Anterior cingulate cortex (tissue), 58 donors: Measurements from ENCODE around the gene RTN4IP1.

Experiments
- DNase-seq, 58 donors: peaks; one replicate each; lab custom pipeline; 2025; lab: John Stamatoyannopoulos, UW

The RTN4IP1 gene

DNA sequence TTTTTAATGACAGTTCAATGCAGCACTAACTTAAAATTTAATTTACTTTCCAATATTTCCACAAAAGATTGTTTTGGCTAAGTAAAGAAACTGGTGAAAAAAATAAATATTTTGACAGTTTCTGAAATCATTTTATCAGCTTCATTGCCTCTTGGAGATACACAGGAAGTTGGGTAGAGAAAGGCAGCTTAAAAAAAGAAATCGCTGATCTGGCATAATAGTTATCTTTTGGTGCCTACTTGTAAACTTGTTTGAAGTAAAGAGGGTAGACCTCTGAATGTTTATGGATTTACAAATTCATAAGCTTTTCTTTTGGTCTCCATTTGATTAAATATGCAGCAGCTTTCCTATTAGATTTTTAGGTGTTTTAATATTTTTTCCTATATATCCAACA is 103.4 kb downstream of the RTN4IP1 start:
- DNase-seq: no peak

DNA sequence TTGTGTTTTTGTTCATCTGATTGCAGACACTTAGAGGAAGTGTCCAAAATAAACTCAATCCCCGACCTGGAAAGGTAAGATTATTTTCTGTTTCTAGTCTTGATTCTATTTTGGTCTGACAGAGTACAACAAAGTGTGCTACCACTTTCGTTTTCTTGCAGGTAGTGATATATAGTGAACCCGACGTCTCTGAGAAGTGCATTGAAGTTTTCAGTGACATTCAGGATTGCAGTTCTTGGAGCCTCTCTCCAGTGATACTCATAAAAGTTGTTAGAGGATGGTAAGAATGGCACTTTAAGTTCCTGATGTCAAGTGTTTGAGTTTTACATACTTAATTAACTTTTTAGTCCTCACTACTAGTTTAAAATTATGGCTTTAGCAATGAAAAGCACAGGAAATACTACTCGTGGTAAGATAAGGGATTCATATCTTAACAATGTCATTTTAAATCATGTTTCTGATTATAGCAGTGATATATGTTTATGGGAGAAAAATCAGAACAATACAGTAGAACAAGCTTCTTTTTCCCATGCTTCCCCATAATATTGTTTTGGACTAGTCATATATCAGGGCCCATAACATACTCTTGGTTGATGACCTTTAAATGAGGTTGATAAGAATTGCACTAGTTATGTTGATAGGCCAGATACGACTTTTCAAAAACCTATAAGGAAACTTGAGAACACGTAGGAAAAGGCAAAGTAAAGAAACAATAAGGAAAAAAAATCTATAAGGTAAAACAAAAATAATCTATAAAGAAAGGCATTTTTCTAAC is 104.0 kb downstream of the RTN4IP1 start:
- no peak for DNase-seq

GRCh38 chr6:106522562-106523250 is 106.6 kb downstream of the RTN4IP1 start:
- no peak for DNase-seq
